ENCODE data around the gene ZBTB3.
A peak's percentile ranks its signal among the peaks of the same experiment; 100 is the strongest.
"Not testable (repeated sequence)": the region's sequence is repeated elsewhere in the genome, so short reads cannot be mapped to it uniquely, and the experiment has no call there.

Gene ZBTB3

DNA sequence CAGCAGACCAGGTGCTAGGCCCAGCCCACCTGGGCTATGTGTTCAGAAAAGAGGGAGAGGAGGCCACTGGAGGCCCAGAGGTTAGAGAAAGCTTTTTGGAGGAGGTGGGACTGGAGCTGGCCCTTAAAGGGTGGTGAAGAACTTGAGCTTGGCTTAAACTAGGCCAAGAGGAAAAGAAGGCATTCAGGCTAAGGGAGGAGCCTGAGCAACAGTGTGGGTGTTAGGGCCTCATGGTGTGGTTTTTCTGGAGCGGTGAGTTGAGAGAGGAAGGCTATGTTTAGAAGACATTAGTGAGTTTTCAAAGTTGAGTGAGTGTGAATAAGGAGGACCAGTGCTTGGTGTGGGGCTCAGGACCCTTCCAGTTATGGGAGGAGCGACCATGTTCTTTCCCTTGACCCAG, 23.4 kb upstream of the ZBTB3 start:
- H3K27ac Mint-ChIP-seq: peak overlapping the region; percentile 38
- DNase-seq: no peak

GRCh38 chr11:62775646-62776045, 21.7 kb upstream of the ZBTB3 start:
- peaks cover 30 to 45% of the 10 kb centered on the region in 2 donors for H3K36me3 Mint-ChIP-seq
- H3K27me3 Mint-ChIP-seq: no peaks in the 10 kb centered on the region
- peaks cover 19 to 41% of the 10 kb centered on the region in 2 donors for H3K4me1 Mint-ChIP-seq
- H3K27ac Mint-ChIP-seq: peak overlapping the region; percentile 31
- H3K9me3 Mint-ChIP-seq: no peaks in the 10 kb centered on the region
- DNase-seq (no peak), ATAC-seq (replicated peaks) (no peak)
- no peak overlapping the region for H3K4me3 Mint-ChIP-seq

More for the DNA sequence above, 23.4 kb upstream of the ZBTB3 start:
- H3K27me3 Mint-ChIP-seq: no peaks in the 10 kb centered on the region
- H3K4me3 Mint-ChIP-seq: peak overlapping the region; percentile 2 to 23
- peaks cover 31 to 52% of the 10 kb centered on the region in 2 donors for H3K36me3 Mint-ChIP-seq
- H3K4me1 Mint-ChIP-seq: peaks cover 11 to 24% of the 10 kb centered on the region in 2 donors
- ATAC-seq (replicated peaks): peak; percentile 31 to 41
- no peaks in the 10 kb centered on the region for H3K9me3 Mint-ChIP-seq

DNA sequence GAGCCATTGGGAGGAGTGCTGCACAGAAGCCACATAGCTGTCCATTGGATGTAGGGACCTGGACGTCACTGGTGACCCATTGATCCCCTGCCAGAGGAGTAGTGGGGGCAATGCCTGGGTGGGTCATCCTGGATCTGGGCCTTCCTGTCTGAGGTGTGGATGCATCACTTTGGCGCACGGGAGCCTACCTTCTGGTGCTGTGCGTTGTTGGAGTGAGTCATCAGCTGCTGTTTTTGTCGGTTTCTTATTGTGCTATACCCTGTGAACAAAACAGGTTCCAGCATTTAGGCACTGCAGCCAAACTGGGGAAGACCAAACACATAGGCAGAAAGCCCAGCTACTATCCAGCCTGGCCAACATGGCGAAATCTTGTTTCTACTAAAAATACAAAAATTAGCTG, 20.4 kb upstream of the ZBTB3 start:
- Mint-ChIP-seq H3K9me3 (no peaks in the 10 kb centered on the region), H3K36me3 (peaks cover 26 to 42% of the 10 kb centered on the region in 2 donors), H3K27me3 (no peaks in the 10 kb centered on the region), H3K27ac (no peak overlapping the region), H3K4me1 (peaks cover 27 to 53% of the 10 kb centered on the region in 2 donors), H3K4me3 (no peak overlapping the region)
- DNase-seq: no peak
- ATAC-seq (replicated peaks): no peak

- DNase-seq (peak; percentile 89), ATAC-seq (replicated peaks) (peak; percentile 84 to 88)
- H3K36me3 Mint-ChIP-seq: peaks cover 13 to 27% of the 10 kb centered on the region in 2 donors
- H3K4me3 Mint-ChIP-seq: peak within 1 kb of the TSS; percentile 96 to 97
- peaks cover 23 to 40% of the 10 kb centered on the region in 2 donors for H3K4me1 Mint-ChIP-seq
- peak within 1 kb of the TSS; percentile 99 for H3K27ac Mint-ChIP-seq
- H3K9me3 Mint-ChIP-seq: no peaks in the 10 kb centered on the region
- no peaks in the 10 kb centered on the region for H3K27me3 Mint-ChIP-seq
Measured at GRCh38 chr11:62771144-62772021, 17.4 kb upstream of the ZBTB3 start, which contains the start of gene TAF6L. Gene TAF6L, plus strand, starts transcription at chr11:62771396. Its CDS starts 4,388 bp downstream, at chr11:62775784.

DNA sequence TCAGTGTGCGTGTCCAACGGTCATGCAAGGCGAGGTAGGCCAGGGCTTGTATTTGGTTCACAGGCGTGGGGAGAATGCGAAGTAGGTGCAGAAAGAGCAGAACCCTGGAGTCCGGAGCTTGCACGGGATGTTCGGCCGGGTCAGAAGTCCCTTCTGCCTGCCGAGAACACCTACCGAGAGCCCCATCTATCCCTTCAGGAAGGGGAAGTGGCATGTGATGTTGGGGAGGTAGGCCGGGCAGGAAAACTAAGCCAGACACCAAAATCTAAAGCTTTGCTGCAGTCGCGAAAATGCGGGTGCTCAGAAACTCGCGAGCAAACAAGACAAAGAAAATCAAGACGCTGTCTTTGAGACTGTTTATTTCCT, 16.8 kb upstream of the ZBTB3 start:
- no peak for DNase-seq
- peaks cover 23 to 40% of the 10 kb centered on the region in 2 donors for H3K4me1 Mint-ChIP-seq
- H3K4me3 Mint-ChIP-seq: peak overlapping the region; percentile 96 to 97
- no peaks in the 10 kb centered on the region for H3K9me3 Mint-ChIP-seq
- peak; percentile 33 to 39 for ATAC-seq (replicated peaks)
- H3K27me3 Mint-ChIP-seq: no peaks in the 10 kb centered on the region
- peak overlapping the region; percentile 99 for H3K27ac Mint-ChIP-seq
- H3K36me3 Mint-ChIP-seq: peaks cover 10 to 26% of the 10 kb centered on the region in 2 donors

GRCh38 chr11:62760867-62761227, 6.9 kb upstream of the ZBTB3 start:
- DNase-seq; H3K27me3 Mint-ChIP-seq; H3K9me3 Mint-ChIP-seq; ATAC-seq (replicated peaks): not testable (repeated sequence)
- peak overlapping the region; percentile 92 for H3K27ac Mint-ChIP-seq
- H3K36me3 Mint-ChIP-seq: peaks cover 3 to 16% of the 10 kb centered on the region in 2 donors
- peak overlapping the region; percentile 94 to 96 for H3K4me3 Mint-ChIP-seq
- peaks cover 11 to 13% of the 10 kb centered on the region in 2 donors for H3K4me1 Mint-ChIP-seq

GRCh38 chr11:62757846-62758788, 4.2 kb upstream of the ZBTB3 start:
- H3K36me3 Mint-ChIP-seq: peaks cover 3 to 14% of the 10 kb centered on the region in 2 donors
- no peaks in the 10 kb centered on the region for H3K27me3 Mint-ChIP-seq
- no peaks in the 10 kb centered on the region for H3K9me3 Mint-ChIP-seq
- ATAC-seq (replicated peaks) (no peak), DNase-seq (no peak)
- no peak overlapping the region for H3K27ac Mint-ChIP-seq
- H3K4me3 Mint-ChIP-seq: no peak overlapping the region
- H3K4me1 Mint-ChIP-seq: peaks cover 13 to 26% of the 10 kb centered on the region in 2 donors

- Mint-ChIP-seq H3K36me3 (peaks cover 4 to 14% of the 10 kb centered on the region in 2 donors), H3K27me3 (no peaks in the 10 kb centered on the region)
Measured at GRCh38 chr11:62755086-62755615, 1.2 kb upstream of the ZBTB3 start.

DNA sequence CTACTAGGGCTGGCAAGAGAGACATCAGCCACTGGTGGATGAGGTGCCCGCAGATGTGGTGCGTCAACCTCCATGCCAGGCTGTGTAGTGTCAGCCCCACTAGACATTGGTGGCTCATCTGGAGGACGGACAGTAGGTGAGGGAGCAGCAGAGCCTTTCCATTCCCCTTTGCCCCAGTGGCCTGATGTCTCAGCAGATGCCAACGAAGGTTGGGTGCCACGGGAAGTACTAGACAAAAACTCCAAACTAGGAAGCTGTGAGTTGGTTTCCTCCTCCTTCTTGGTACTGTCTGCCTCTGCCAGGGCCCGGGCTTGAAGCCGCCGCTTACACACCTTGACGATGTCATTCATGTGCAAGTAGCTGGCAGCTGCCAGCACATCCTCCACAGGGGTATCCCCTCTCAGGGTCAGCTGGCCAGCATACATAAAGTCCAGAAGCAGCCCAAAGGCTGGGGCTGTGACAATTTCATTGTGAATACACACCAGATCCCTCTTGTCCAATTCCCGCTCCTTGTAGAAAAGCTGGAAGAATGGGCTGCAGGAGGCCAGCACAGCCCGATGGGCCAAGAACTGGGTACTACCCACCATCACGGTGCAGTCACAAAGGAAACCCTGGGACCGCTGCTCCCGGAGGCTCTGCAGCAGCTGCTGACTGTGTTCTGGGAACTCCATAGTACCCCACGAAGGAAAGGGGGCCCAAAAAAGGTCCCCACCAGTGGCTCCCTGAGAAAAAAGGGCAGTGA, 795 bp downstream of the ZBTB3 start:
- peak overlapping the region; percentile 99 for H3K27ac Mint-ChIP-seq
- no peaks in the 10 kb centered on the region for H3K9me3 Mint-ChIP-seq
- DNase-seq (no peak), ATAC-seq (replicated peaks) (no peak)
- H3K4me3 Mint-ChIP-seq: peak overlapping the region; percentile 98
- H3K27me3 Mint-ChIP-seq: no peaks in the 10 kb centered on the region
- H3K4me1 Mint-ChIP-seq: peaks cover 15 to 32% of the 10 kb centered on the region in 2 donors
- peaks cover 10 to 20% of the 10 kb centered on the region in 2 donors for H3K36me3 Mint-ChIP-seq

More at GRCh38 chr11:62755086-62755615, 1.2 kb upstream of the ZBTB3 start:
- ATAC-seq (replicated peaks) (no peak), DNase-seq (no peak)
- peak overlapping the region; percentile 51 to 98 for H3K4me3 Mint-ChIP-seq
- H3K27ac Mint-ChIP-seq: no peak overlapping the region
- peaks cover 10 to 19% of the 10 kb centered on the region in 2 donors for H3K4me1 Mint-ChIP-seq
- H3K9me3 Mint-ChIP-seq: no peaks in the 10 kb centered on the region

DNA sequence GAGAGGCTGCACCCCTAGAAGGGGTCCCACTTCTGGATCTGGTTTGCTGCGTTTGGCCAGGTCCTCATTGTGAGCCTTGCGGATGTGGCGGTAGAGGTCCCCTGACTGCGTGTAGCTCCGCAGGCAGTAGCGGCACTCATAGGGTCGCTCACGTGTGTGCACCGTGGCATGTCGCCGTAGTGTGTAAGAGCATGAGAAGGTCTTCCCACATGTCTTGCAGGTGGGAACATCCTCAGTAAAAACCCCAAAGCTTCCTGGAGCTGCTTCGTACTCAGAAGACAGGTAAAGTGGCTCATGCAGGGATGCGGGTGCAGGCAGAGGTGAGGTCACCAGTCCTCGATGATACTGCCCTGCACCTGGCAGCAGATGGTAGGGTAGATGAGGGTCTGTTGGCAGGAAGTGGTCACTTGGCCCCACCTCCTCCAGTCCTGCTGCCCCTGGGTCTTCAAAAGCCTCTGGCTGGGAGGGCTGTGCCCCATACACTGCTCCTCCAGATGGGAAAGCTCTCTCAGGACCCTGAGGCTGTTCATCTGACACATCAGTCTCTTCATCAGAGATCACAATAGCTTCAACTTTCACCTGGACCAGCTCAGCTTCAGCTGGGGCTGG, 1.7 kb downstream of the ZBTB3 start:
- Mint-ChIP-seq H3K36me3 (peaks cover 10 to 20% of the 10 kb centered on the region in 2 donors), H3K9me3 (no peaks in the 10 kb centered on the region), H3K4me3 (peak overlapping the region; percentile 25 to 98), H3K4me1 (peaks cover 15 to 32% of the 10 kb centered on the region in 2 donors), H3K27ac (no peak overlapping the region), H3K27me3 (no peaks in the 10 kb centered on the region)
- DNase-seq (no peak), ATAC-seq (replicated peaks) (no peak)

DNA sequence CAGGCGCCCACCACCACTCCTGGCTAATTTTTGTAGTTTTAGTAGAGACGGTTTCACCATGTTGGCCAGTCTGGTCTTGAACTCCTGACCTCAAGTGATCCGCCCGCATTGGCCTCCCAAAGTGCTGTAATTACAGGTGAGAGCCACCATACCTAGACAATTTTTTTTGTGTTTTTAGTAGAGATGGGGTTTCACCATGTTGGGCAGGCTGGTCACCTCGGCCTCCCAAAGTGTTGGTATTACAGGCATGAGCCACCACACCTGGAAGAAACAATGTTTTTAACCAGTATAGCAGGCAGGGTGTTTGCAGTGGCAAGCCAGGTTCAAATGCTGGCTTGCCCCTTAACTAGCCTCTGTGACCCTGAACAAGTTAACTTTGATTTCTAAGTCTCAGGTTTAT, 4.0 kb downstream of the ZBTB3 start:
- DNase-seq, H3K27me3 Mint-ChIP-seq, H3K27ac Mint-ChIP-seq: not testable (repeated sequence)

DNA sequence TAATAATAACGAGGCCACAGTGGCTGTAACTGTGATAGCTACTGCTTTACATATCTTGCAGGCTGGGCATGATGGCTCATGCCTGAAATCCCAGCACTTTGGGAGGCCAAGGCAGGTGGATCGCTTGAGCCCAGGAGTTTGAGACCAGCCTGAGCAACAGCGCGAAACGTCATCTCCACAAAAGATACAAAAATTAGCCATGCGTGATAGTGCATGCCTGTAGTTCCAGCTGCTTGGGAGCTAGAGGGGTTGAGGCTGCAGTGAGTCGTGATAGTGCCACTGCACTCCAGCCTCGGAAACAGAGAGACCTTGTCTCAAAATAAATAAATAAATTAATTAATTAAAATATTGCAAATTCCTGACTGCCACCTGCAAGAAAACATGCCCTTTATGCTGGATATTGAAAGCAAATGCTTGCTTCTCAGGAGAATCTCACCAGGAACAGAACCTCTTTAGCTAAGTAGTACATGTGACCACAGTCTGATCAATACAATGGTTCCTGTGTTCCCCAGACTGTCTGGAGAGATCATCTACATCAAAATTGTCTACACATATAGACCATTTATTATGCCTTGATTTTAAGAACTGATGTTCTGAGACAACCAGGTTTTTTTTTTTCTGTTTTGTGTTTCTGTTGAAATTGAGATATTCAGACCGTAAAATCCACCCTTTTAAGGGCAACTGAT, 6.3 kb downstream of the ZBTB3 start:
- no peak for ATAC-seq (replicated peaks)

More for the DNA sequence above, 4.0 kb downstream of the ZBTB3 start:
- H3K36me3 Mint-ChIP-seq: peaks cover 10 to 20% of the 10 kb centered on the region in 2 donors
- H3K4me3 Mint-ChIP-seq; ATAC-seq (replicated peaks); H3K9me3 Mint-ChIP-seq: not testable (repeated sequence)
- H3K4me1 Mint-ChIP-seq: peaks cover 15 to 24% of the 10 kb centered on the region in 2 donors

More for the DNA sequence above, 6.3 kb downstream of the ZBTB3 start:
- no peaks in the 10 kb centered on the region for H3K9me3 Mint-ChIP-seq
- DNase-seq: no peak
- H3K27me3 Mint-ChIP-seq: no peaks in the 10 kb centered on the region
- H3K36me3 Mint-ChIP-seq: peaks cover 10 to 11% of the 10 kb centered on the region in 2 donors
- H3K4me3 Mint-ChIP-seq: no peak overlapping the region
- no peak overlapping the region for H3K27ac Mint-ChIP-seq
- H3K4me1 Mint-ChIP-seq: peaks cover 9 to 14% of the 10 kb centered on the region in 2 donors
